Breast epithelium (tissue), 3 donors: Measurements from ENCODE around the gene DUSP9.

ENCODE experiments used
- CTCF ChIP-seq, 3 donors: fragments of 450-650 bp; IDR thresholded peaks; one replicate each; pipeline ENCODE4 v1.5.1; 2016 to 2017; ENCODE audit warnings: antibody characterized with exemption in 3 of 3, mild to moderate bottlenecking in 3 of 3, moderate library complexity in 3 of 3
- POLR2A ChIP-seq: fragments of 450-650 bp; IDR thresholded peaks from one replicate; pipeline ENCODE4 v1.6.1; 2016; ENCODE audit warnings: antibody characterized with exemption, mild to moderate bottlenecking, moderate library complexity

- TF ChIP-seq POLR2A, result no peak
- no peak for TF ChIP-seq CTCF (IDR thresholded peaks at IDR 0.05)
These were observed 22.6 kb upstream of the DUSP9 start for GRCh38 chrX:153624196-153625091.
